ENCODE results near the gene FBXL17.

The FBXL17 gene

GRCh38 chr5:108341866-108342265, 40.0 kb downstream of the FBXL17 start:
- TF ChIP-seq OSR2 (tag by site-specific recombination; IDR thresholded peaks at IDR 0.05) (no peak), ZNF792 (tag by site-specific recombination; IDR thresholded peaks at IDR 0.05) (no peak), BCL6B (tag by site-specific recombination; IDR thresholded peaks at IDR 0.05) (no peak), ZNF132 (tag by site-specific recombination; IDR thresholded peaks at IDR 0.05; ENCODE audit: borderline replicate concordance) (no peak), ZNF169 (tag by site-specific recombination; IDR thresholded peaks at IDR 0.05) (no peak), ZNF280D (tag by site-specific recombination; IDR thresholded peaks at IDR 0.05) (no peak), ZBTB17 (tag by site-specific recombination; IDR thresholded peaks at IDR 0.05) (no peak), ZNF2 (tag by site-specific recombination; IDR thresholded peaks at IDR 0.05) (no peak)
- no peak overlapping the region for H3K4me3 ChIP-seq (ENCODE audit: low read depth, low read length)
- H3K4me1 ChIP-seq (ENCODE audit: control insufficient read depth, insufficient read depth, low read length): 0 out of 2 replicates have a peak, but pooled peaks cover 4% of the 10 kb centered on the region
- ChIA-PET CTCF (interaction anchor here (0.8 to 5.2 kb wide), 2 partner anchors 81 to 267 kb away, joined by 4 to 73 read pairs; no protein-coding TSS in a partner anchor), POLR2A (no interaction called here)
- H3K9me3 ChIP-seq (ENCODE audit: control insufficient read depth, insufficient read depth, low read depth, low read length): no peaks in the 10 kb centered on the region
- no peaks in the 10 kb centered on the region for H3K36me3 ChIP-seq (ENCODE audit: control insufficient read depth in 2 of 2, insufficient read depth in 1 of 2, low read length in 2 of 2)
- no peak overlapping the region for H3K27ac ChIP-seq (ENCODE audit: extremely low read depth, low read depth, low read length)

GRCh38 chr5:108340131-108340530, 41.8 kb downstream of the FBXL17 start:
- ChIA-PET CTCF (no interaction called here), POLR2A (no interaction called here)
- Histone ChIP-seq H3K27ac (ENCODE audit: extremely low read depth, low read depth, low read length) (no peak overlapping the region), H3K36me3 (ENCODE audit: control insufficient read depth in 2 of 2, insufficient read depth in 1 of 2, low read length in 2 of 2) (no peaks in the 10 kb centered on the region), H3K4me1 (ENCODE audit: control insufficient read depth, insufficient read depth, low read length) (0 out of 2 replicates have a peak, but pooled peaks cover 4% of the 10 kb centered on the region), H3K4me3 (ENCODE audit: low read depth, low read length) (no peak overlapping the region), H3K9me3 (ENCODE audit: control insufficient read depth, insufficient read depth, low read depth, low read length) (no peaks in the 10 kb centered on the region)
- TF ChIP-seq PRDM2 (tag by site-specific recombination; IDR thresholded peaks at IDR 0.05; ENCODE audit: borderline replicate concordance) (no peak), ZNF555 (tag by site-specific recombination; conservative IDR thresholded peaks at IDR 0.05) (no peak), ZNF214 (tag by site-specific recombination; IDR thresholded peaks at IDR 0.05; ENCODE audit: borderline replicate concordance) (no peak), BCL11A (tag by site-specific recombination; IDR thresholded peaks at IDR 0.05; ENCODE audit: low read depth) (no peak), ZNF416 (tag by site-specific recombination; IDR thresholded peaks at IDR 0.05) (no peak), EGR2 (tag by site-specific recombination; IDR thresholded peaks at IDR 0.05; ENCODE audit: low read depth) (no peak), ZBTB10 (tag by site-specific recombination; IDR thresholded peaks at IDR 0.05) (no peak)
